ENCODE results near the gene ACTN2.

- TF ChIP-seq, protein P1, sequence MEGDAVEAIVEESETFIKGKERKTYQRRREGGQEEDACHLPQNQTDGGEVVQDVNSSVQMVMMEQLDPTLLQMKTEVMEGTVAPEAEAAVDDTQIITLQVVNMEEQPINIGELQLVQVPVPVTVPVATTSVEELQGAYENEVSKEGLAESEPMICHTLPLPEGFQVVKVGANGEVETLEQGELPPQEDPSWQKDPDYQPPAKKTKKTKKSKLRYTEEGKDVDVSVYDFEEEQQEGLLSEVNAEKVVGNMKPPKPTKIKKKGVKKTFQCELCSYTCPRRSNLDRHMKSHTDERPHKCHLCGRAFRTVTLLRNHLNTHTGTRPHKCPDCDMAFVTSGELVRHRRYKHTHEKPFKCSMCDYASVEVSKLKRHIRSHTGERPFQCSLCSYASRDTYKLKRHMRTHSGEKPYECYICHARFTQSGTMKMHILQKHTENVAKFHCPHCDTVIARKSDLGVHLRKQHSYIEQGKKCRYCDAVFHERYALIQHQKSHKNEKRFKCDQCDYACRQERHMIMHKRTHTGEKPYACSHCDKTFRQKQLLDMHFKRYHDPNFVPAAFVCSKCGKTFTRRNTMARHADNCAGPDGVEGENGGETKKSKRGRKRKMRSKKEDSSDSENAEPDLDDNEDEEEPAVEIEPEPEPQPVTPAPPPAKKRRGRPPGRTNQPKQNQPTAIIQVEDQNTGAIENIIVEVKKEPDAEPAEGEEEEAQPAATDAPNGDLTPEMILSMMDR (IDR thresholded peaks at IDR 0.05), result no peak
- no peak for TF ChIP-seq EZH2 (IDR thresholded peaks at IDR 0.05)
- no peak for TF ChIP-seq EZH2phosphoT487 (IDR thresholded peaks at IDR 0.05)
These were observed 116.0 kb downstream of the ACTN2 start for GRCh38 chr1:236802264-236802663.

All from neural progenitor cell (in vitro differentiated cells).